ENCODE data around the gene ONECUT3.

- no peak for TF ChIP-seq CTCF (conservative IDR thresholded peaks at IDR 0.05; ENCODE audit: low read depth, low read length)
- no peak for TF ChIP-seq POLR2A (IDR thresholded peaks at IDR 0.05; ENCODE audit: low read depth, low read length)
- TF ChIP-seq RAD21 (IDR thresholded peaks at IDR 0.05; ENCODE audit: low read length): no peak
- no peak for TF ChIP-seq FOS (IDR thresholded peaks at IDR 0.05; ENCODE audit: low read depth, low read length)
- no peak for TF ChIP-seq RCOR1 (IDR thresholded peaks at IDR 0.05; ENCODE audit: insufficient replicate concordance, low read length)
- no peak for TF ChIP-seq CHD1 (IDR thresholded peaks at IDR 0.05; ENCODE audit: low read depth, low read length)
- no peak for TF ChIP-seq SMC3 (IDR thresholded peaks at IDR 0.05; ENCODE audit: low read depth, low read length)
- no peak for TF ChIP-seq RFX5 (IDR thresholded peaks at IDR 0.05; ENCODE audit: low read depth, low read length)
- no peak for TF ChIP-seq MAFK (IDR thresholded peaks at IDR 0.05; ENCODE audit: low read depth, low read length)
- no peak for TF ChIP-seq USF2 (IDR thresholded peaks at IDR 0.05; ENCODE audit: low read depth, low read length)
- TF ChIP-seq CEBPB (IDR thresholded peaks at IDR 0.05; ENCODE audit: low read depth, low read length): no peak
- no peak for TF ChIP-seq NFE2L2 (IDR thresholded peaks at IDR 0.05; ENCODE audit: low read depth, low read length)
Measured at GRCh38 chr19:1751367-1752008, 1.8 kb upstream of the ONECUT3 start.
